ENCODE results near the gene MPDZ. TPM values are rescaled to one million over a fixed set of nuclear protein-coding genes. Genes with fewer than 3 reads are reported as not detected.

Gene MPDZ
- total RNA-seq, 1 experiment from 2014 or later = 0.12 TPM

- no peaks in the 10 kb centered on the region for H4K20me1 ChIP-seq (ENCODE audit: insufficient read depth)
- H3K36me3 ChIP-seq (ENCODE audit: control insufficient read depth in 1 of 2, insufficient read depth in 2 of 2, low read length in 2 of 2) = no peaks in the 10 kb centered on the region
- intact Hi-C loops (cut with micrococcal nuclease) = loop anchor here (5.0 kb wide), 1 partner anchor 1467 kb away; no protein-coding TSS in a partner anchor
- RAD21 ChIA-PET (ENCODE audit: low non-redundant PET in 1 of 2, low total read pairs in 2 of 2, uncharacterized antibody in 2 of 2, unreplicated experiment in 2 of 2) = no interaction called here
- TF ChIP-seq SRF (IDR thresholded peaks at IDR 0.05; ENCODE audit: low read depth) (no peak), SIN3A (IDR thresholded peaks at IDR 0.05; ENCODE audit: low read depth) (no peak), ATF3 (IDR thresholded peaks at IDR 0.05) (no peak), EZH2phosphoT487 (IDR thresholded peaks at IDR 0.05; ENCODE audit: borderline replicate concordance) (no peak), ZBTB33 (IDR thresholded peaks at IDR 0.05; ENCODE audit: extremely low read depth, insufficient replicate concordance, low read length) (no peak), CBX3 (IDR thresholded peaks at IDR 0.05; ENCODE audit: low read depth) (no peak), ZNF274 (IDR thresholded peaks at IDR 0.05; ENCODE audit: low read depth, low read length) (no peak), EGR1 (IDR thresholded peaks at IDR 0.05; ENCODE audit: low read depth) (no peak), ZFX (IDR thresholded peaks at IDR 0.05) (no peak), CEBPB (IDR thresholded peaks at IDR 0.05; ENCODE audit: low read depth) (no peak), POLR2AphosphoS5 (IDR thresholded peaks at IDR 0.05; ENCODE audit: low read depth, low read length) (no peak), YY1 (IDR thresholded peaks at IDR 0.05; ENCODE audit: extremely low read depth, insufficient replicate concordance, low read depth, low read length) (no peak), SP1 (IDR thresholded peaks at IDR 0.05; ENCODE audit: low read depth) (no peak), REST (IDR thresholded peaks at IDR 0.05; ENCODE audit: low read depth) (no peak), EZH2 (IDR thresholded peaks at IDR 0.05) (no peak), TCF7L2 (IDR thresholded peaks at IDR 0.05; ENCODE audit: borderline replicate concordance, extremely low read depth, insufficient read depth, insufficient read length) (no peak)
- no peaks in the 10 kb centered on the region for H3K4me1 ChIP-seq (ENCODE audit: control insufficient read depth in 1 of 2, insufficient read depth in 2 of 2, low read length in 2 of 2)
- H3K9me3 ChIP-seq (ENCODE audit: control insufficient read depth in 1 of 2, insufficient read depth in 1 of 2, low read depth in 1 of 2, low read length in 2 of 2) = no peaks in the 10 kb centered on the region
- DNase-seq (ENCODE audit: low read depth, low spot score) (no peak), ATAC-seq (no peak)
- no peak overlapping the region for H3K9ac ChIP-seq (ENCODE audit: low read length)
- H3K9me2 ChIP-seq (ENCODE audit: insufficient read depth) = no peaks in the 10 kb centered on the region
- H3K79me2 ChIP-seq (ENCODE audit: insufficient read depth, low read length) = no peaks in the 10 kb centered on the region
- no peak overlapping the region for H3K4me2 ChIP-seq (ENCODE audit: low read length)
- H3K4me3 ChIP-seq (replicated peaks in 1 of 2; ENCODE audit: low read depth in 1 of 2, low read length in 2 of 2) = no peak overlapping the region
- peaks cover 35% of the 10 kb centered on the region for H3K27me3 ChIP-seq (ENCODE audit: insufficient read depth, low read length)
- POLR2A ChIA-PET = no interaction called here
- no TSS peak for BruUV-seq (replicated peaks)
- no peak overlapping the region for H3K27ac ChIP-seq (ENCODE audit: low read depth, low read length)
- CTCF ChIA-PET = no interaction called here
- H2AFZ ChIP-seq (ENCODE audit: low read depth, low read length, poor library complexity, severe bottlenecking) = no peak overlapping the region
Measured at GRCh38 chr9:13095056-13095455, 184.4 kb downstream of the MPDZ start.

Data from HCT116 (cell line).